Testis (tissue), 2 donors: ENCODE measurements around the gene EFCAB11.

ENCODE experiments used
- POLR2A ChIP-seq: fragments of 450-650 bp; IDR thresholded peaks from one replicate; pipeline ENCODE4 v1.6.1; 2017; ENCODE audit warnings: antibody characterized with exemption, mild to moderate bottlenecking, moderate library complexity
- TF ChIP-seq, protein P1 (sequence below), 3 experiments: fragments of 450-650 bp in 2 of 3; fragments of 200-600 bp in 1 of 3; sonication (generic) in 1 of 3; IDR thresholded peaks; one replicate each; pipeline ENCODE4 v1.5.1; 2016 to 2019; ENCODE audit warnings: antibody characterized with exemption in 3 of 3, mild to moderate bottlenecking in 2 of 3, moderate library complexity in 1 of 3

DNA sequence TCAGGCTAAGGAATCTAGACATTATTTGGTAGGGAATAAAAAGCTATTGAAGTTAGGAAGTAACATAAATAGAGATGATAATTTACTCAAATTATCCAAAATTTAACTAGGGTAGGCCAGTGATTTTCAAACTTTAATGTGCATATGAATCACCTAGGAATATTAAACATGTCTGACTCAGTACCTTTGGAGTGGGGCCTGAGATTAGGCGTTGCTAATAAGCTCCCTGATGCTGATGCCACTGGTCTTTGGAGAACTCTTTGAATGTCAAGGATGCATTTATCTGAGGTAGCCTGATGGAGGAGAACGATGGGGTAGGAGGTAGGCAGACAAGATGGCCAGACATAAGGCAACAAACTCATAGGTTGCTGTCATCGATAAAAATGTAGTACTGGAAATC lies 33.2 kb downstream of the EFCAB11 start:
- TF ChIP-seq, protein P1, sequence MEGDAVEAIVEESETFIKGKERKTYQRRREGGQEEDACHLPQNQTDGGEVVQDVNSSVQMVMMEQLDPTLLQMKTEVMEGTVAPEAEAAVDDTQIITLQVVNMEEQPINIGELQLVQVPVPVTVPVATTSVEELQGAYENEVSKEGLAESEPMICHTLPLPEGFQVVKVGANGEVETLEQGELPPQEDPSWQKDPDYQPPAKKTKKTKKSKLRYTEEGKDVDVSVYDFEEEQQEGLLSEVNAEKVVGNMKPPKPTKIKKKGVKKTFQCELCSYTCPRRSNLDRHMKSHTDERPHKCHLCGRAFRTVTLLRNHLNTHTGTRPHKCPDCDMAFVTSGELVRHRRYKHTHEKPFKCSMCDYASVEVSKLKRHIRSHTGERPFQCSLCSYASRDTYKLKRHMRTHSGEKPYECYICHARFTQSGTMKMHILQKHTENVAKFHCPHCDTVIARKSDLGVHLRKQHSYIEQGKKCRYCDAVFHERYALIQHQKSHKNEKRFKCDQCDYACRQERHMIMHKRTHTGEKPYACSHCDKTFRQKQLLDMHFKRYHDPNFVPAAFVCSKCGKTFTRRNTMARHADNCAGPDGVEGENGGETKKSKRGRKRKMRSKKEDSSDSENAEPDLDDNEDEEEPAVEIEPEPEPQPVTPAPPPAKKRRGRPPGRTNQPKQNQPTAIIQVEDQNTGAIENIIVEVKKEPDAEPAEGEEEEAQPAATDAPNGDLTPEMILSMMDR (IDR thresholded peaks at IDR 0.05): no peak
- no peak for TF ChIP-seq POLR2A
